Activated naive CD4-positive, alpha-beta T cell treated with anti-CD3 and anti-CD28 coated beads, Interleukin-2, amount 50 U/mL, for 16 hours (primary cell): ENCODE results near the gene DCBLD1.

Source experiments
- DNase-seq: peaks from one replicate; pipeline ENCODE4 v3.0.0-alpha.2; 2020

Gene DCBLD1

GRCh38 chr6:117473401-117473800, 9.1 kb upstream of the DCBLD1 start:
- no peak for DNase-seq

DNA sequence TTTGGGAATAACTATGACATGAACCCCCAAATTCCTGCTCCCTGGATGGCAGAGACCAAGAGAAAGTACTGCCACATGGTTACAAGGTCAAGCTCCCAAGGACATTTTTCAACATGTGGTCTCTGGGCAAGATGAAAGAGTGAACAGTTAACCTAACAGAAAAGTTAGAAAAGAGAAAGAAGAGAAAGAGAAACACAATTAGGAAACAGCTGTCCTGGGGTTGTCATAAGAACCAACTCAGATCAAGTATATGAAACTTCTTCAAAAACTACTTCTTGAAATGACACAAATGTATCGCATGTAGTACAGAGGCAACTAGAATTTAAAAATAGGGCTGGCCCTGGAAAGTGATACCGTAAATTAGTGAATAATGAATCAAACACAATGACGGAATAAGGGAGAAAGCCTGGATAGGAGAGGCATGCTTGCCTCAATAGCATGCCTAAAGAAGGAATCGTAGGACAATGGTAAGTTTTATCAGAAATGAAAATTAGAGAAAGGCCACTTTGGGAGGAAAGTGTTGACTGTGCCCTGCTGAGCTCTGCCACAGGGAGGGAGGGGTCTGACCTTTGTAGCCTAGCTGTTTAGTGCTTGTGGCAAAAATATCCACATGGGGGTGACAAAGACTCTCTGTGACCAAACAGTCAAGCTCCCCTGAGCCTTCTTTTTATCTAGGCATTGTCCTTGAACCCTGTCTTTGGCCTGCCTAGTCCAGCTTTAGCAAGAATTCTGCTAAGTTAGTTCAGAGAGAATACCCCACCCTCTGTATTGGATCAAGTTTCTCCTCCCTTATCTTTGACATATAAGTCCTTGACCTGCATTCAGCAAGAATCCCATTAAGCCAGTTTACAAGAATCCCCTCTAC, 4.3 kb upstream of the DCBLD1 start:
- no peak for DNase-seq

DNA sequence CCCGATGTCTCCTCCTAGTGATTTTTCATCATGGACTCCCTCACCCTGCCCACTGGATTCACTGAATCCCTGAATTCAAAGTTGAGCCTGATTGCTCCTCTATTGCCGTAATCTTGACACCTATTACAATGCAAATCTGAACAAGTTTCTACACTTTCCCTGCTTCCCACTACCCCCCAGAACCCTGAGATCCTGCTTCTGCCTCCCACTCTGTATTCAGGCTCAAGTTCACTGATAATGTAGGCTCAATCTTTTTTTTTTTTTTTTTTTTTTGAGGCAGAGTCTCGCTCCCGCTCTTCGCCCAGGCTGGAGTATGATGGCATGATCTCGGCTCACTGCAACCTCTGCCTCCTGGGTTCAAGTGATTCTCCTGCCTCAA, 3.6 kb upstream of the DCBLD1 start:
- no peak for DNase-seq

GRCh38 chr6:117480651-117481050, 1.8 kb upstream of the DCBLD1 start:
- no peak for DNase-seq

DNA sequence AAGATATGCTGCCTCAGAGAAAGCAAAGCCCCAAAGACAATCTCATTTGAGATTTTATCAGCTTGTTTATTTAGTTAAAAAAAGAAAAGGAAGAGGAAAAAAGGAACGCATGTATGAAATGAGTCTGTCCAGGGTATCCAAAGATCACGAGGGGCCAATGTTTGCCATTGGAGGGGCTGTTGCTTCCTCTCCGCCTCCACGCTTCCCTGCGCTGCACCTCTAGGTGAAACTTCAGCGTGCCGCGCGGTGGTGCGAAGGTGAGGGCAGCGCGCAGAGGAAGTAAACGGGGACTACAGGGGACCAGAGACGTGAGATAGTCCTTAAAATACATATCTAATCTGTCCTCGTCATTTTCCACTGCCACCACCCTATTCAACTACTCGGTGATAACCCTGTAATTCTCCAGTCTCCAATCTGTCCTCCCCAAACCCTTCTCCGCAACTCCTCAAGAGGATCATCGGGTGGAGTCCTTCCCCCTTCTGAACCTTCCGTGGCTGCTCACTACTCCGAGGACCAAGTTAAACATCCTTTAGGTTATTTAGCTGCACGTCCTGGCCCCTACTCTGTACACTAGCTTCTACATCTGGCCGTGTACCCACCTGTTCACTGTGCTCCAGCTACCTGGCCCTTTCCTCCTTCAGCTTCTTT, 1.1 kb upstream of the DCBLD1 start:
- no peak for DNase-seq

DNA sequence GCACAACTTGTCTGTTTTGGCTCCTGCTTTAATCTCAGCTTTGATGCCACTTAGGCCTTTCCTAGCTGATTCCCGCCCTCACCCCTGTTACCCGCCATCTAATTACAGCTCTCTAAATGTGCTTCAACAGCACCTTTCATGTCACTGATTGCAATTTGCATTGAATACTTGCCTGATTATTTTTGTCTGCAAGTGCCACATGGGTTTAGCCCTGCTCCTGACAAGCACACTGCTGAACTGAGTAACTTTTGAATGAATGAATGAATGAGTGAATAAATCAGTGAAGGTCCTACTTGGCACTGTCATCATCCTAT, 591 bp upstream of the DCBLD1 start:
- no peak for DNase-seq

DNA sequence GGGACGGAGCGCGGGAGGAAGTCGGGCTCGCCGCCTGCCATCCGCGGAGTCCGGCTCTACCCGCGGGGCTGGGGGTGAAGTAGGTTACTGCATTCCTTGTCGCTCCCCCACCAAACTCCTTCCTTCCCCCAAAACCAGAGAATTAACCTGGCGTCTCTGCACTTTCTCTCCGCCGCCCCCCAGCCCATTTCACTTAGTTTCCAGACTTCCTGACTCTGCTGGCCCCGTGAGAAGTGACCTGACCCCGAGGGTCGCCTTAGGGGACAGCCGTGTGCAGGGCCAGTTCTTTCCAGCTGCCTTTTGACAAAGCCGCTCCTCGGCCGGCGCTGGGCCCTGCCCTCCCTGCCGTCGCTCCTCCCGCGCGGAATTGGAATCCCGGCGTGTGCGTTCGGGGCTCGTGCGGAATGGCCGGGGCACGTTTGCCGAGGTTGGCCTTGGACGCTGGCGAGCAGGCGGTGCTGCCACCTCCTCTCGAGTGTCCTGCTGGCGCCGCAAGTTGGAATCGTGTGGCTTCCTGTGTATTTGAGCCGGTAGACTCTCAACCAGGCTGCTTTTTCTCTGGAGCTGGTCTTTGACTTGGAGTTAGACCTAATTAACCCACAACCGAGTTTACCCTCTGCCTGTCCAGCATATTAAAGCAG, 650 bp downstream of the DCBLD1 start:
- DNase-seq: peak; percentile 22

DNA sequence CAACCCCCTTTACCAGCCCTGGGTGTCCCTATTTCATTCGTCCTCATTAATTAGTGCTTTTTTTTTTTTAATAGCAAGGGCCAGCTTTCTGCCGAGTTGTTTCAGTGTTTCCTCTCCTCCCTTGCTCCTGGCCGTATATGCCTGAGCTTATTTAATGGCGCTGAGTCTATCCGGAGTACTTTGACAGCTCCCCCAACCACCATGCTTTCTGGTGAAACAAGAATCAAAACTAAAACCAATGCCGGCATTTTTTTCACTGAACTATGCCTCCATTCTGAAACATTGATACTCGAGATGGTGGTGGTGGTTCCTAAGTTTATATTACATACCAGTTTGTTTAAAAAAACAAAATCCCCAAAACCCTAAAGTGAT, 1.2 kb downstream of the DCBLD1 start:
- DNase-seq: no peak

DNA sequence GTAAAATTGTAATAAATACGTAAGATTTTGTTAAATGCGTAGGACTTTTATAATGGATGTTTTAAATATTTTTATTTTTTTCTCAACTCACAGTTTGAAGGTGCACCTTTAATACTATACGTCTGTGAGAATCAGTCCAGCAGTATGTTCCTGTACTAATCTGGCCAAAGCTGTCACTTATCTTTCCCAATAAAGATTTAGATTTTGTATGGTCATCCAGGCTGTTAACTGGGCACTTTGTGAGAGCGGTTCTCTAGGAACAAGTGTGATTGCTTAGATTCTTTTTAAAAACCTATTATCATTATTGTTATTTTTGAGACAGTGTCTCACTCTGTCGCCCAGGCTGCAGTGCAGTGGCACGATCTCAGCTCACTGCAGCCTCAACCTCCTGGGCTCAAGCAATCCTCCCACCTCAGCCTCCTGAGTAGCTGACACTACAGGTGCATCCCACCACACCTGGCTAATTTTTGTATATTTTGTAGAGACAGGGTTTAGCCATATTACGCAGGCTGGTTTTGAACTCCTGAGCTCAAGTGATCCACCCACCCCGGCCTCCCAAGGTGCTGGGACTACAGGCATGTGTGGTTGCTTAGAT, 1.7 kb downstream of the DCBLD1 start:
- no peak for DNase-seq

GRCh38 chr6:117485433-117485832, 3.0 kb downstream of the DCBLD1 start:
- no peak for DNase-seq

- no peak for DNase-seq
Measured at GRCh38 chr6:117487821-117488220, 5.3 kb downstream of the DCBLD1 start.

DNA sequence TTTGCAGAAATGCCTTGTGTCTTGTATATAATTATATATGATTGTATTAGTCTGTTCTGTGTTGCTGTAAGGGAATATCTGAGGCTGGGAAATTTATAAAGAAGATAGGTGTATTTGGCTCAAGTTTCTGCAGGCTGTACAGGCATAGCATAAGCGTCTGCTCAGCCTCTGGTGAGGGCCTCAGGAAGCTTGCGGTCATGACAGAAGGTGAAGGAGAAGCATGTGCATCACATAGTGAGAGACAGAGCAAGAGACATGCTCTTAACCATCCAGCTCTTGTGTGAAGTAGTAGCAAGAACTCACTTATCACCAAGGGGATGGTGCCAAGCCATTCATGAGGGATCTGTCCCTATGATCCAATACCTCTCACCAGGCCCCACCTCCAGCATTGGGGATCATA, 6.5 kb downstream of the DCBLD1 start:
- DNase-seq: no peak

- no peak for DNase-seq
Measured at GRCh38 chr6:117491916-117492315, 9.4 kb downstream of the DCBLD1 start.

DNA sequence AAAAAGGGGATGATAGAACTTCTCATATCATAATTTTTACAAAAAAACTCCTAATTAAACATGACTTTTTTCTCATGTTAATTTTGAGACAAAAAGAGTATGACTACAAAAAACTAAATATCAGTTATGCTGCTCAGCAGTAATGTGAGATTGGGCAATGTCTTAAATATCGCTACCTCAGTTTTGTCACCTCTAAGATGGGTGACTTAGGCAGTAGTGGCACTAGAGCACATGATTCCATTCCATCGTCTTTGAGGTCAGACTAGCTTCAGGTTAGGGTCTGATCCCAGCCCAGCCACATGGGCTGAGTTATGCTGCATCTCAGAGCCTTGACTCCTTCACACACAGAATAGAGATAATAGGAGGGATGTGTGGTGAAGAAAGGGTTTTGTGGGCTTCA, 11.0 kb downstream of the DCBLD1 start:
- DNase-seq: no peak

DNA sequence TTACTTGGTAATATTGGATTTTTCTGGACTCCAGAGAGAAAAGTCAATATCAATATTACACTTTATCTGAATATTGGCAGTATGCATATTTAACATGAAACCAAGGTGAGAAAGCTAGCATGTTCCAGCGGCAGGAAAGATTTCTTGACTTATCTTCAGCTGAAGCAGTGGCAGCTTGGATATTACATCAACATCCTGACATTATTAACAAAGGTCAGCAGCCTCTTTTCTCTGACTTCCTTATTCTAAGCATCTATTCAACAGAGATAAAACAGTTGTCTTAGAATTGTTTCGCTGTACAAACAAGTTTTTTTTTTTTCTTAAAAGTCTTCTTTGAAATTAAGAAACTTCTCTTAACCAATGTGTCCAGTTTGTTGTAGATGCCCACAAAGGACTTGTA, 11.8 kb downstream of the DCBLD1 start:
- DNase-seq: no peak

DNA sequence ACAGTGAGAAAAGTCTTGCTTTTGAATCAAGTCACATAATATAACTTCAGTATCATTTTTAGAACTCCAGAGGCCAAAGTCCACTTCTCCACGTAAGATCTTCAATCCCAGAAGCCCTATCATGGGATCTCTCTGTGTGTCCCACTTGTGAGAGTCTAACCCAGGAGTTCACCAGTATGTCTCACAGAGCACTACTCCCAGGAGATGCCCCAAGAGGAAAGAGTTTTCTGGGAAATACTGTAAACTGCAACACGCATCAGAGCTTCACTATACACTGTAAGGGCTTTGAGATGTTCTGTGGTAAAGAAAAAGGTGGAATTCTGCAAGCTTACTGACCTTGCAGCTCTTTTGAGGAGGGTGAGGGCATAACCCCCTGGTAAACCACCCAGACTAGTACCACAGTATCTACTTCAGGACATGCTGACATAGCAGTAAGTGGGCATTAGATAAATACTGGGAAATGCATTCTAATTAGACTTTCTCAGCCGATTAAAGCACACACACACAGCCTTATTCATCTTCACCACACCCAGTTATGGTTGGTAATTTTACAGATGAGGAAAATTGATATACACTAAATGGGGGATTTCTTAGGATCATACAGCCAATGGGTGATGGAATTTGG, 12.3 kb downstream of the DCBLD1 start:
- no peak for DNase-seq

DNA sequence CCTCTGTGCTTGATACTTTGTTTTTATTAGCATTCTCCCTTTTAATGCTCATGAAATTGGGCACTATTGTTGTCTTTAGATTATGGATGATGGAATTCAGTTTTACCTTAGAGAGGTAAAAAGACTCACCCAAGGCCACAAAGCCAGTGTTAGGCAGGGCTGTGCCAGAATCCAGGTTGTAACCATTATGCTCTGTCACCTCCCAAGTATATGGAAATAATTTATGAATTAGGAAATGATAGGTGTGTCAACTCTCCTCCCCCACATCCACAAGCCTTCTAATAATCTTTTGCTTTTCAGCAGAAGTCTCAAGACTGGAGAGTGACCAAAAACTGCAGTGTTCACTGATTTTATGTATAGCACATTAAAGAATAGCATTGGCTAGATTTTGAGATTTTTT, 13.0 kb downstream of the DCBLD1 start:
- no peak for DNase-seq

- no peak for DNase-seq
Measured at GRCh38 chr6:117495869-117496268, 13.4 kb downstream of the DCBLD1 start.

- DNase-seq: no peak
Measured at GRCh38 chr6:117496383-117496990, 14.0 kb downstream of the DCBLD1 start.

- no peak for DNase-seq
Measured at GRCh38 chr6:117497237-117497636, 14.8 kb downstream of the DCBLD1 start.

DNA sequence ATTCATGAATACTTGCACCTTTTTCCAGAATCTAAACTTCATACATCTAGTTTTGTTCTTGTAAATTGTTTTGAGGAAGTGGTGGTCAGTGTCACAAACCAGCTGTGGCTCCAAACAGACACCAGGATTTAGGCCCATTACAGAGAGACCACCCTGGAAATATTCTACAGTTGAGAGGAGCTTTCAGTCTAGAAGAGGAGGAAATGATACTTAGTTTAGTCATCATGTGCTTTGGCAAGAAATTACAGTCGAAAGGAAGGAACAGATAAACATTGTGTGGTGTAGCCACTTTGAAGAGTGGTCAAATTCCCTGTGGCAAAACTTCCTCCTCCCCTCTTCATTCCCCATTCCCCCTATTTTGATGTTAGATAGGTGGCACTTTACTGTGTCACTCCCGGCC, 15.7 kb downstream of the DCBLD1 start:
- no peak for DNase-seq

DNA sequence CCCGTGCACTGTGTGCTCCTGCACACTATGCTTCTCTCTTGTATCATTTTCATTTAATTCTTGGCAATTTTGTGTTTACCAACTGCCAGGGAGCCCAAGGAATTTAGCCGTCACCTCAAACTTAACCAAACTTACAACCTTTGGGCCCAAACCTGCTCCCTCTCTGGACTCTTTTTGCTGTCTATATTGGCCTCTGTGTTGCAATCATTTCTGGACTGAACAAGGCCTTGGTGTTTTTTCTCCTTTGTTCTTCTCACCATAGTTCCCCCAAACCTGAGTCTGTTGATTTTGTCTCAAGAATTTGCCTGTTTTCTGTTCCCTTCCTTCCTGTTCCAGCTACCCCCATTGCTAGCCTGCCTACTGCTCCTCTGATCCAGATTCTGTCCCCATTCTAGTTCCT, 19.2 kb downstream of the DCBLD1 start:
- DNase-seq: no peak

DNA sequence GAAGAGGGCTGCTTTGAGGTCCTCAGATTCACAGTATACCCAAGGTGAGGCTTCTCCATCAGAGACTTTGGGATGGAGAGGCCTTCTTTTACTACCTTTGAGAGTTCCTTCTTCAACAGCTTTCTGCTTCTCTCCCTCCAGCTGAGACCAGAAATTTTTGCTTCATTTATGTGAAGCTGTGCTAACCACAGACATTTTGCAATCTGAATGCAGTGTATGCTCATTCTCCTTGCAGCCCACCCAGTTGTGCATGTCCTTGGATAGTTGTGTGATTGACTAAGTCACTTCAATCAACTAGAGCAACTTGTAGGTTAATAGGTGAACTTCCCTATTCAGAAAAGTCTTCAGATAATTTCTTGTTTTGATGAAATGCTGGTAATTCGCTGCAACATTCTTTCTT, 20.1 kb downstream of the DCBLD1 start:
- DNase-seq: no peak
